HG03280 (cell line): ENCODE measurements around the gene DCTD.

Experiments
- ATAC-seq: cut with Tn5 transposase; IDR thresholded peaks from one replicate; pipeline ENCODE4 v1.9.1; 2021; ENCODE audit warnings: mild to moderate bottlenecking, moderate library complexity; ENCODE audit not compliant: unreplicated experiment

DCTD gene

DNA sequence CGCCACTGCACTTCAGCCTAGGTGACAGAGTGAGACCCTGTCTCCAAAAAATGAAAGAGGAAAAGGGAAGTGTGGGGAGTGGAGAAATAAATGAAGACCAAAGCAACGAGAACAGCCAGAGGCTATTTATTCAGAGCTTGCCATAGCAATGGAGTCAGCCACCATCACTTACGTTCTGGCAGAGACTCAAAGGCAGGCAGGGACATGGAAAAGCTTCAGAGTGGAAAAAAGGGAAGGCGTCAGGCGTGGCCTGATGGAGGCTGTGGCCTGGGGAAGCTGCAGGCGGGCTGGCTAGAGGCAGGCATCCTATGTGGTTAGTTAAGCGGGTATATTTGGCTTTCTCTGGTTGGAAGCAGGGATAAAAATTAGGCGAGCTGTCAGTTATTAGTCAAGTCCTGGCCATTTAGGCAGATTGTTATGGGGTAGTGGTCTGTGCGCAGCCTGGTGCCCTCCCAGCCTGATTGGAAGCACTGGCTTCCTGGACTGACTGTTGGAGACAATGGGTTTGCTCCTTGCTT, 73.3 kb downstream of the DCTD start:
- ATAC-seq: no peak

DNA sequence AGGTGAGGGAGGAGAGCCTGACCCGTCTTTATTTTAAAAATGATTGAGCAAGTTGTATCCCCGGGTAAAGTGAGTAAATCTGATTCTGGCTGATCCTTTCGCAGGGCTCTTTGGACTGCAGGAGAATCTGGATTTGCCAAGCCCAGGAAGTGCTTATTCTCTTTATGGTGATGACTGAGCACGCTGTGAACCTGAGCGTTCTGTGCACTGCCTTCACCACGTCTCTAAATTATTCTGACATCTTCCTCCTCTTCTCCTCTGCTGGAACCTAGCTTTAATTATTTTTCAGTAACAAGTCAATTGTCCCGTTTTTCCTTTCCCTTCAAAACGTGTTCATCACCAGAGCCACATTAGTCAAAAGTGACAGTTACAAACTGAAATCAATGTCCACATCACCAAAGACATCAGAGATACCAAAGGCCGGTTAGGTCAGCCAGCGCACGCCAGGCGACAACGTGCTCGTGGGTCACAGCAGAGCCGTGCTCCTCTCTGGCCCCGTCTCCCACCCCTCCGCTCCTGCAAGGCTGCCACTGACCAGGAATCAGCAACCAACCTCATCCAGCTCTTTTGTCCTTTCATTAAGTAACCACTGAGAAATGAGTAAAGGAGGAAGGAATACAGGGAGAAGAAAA, 74.3 kb downstream of the DCTD start:
- ATAC-seq: no peak

DNA sequence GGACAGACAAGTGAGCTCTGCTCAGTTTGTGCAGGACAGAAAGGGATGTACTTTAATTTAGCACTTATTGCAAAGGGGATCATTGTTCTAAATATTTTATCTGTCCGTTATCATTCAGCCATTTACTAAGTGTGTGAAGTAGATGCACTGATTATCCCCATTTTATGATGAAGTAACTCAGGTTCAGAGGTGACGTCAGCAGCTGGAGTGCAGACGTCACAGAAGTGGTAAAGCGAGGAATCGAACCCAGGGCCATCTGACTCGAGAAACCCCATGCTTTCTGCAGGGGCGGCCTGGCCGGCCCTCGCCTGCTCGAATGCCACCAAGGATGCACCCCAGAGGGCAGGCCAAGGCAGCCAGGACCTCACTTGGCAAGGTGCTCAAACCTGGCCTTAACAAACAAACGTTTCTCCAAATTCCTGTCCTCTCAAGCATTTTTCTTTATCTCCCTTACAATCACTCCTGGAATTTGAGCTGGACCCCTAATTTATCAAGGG, 75.0 kb downstream of the DCTD start:
- ATAC-seq: no peak

DNA sequence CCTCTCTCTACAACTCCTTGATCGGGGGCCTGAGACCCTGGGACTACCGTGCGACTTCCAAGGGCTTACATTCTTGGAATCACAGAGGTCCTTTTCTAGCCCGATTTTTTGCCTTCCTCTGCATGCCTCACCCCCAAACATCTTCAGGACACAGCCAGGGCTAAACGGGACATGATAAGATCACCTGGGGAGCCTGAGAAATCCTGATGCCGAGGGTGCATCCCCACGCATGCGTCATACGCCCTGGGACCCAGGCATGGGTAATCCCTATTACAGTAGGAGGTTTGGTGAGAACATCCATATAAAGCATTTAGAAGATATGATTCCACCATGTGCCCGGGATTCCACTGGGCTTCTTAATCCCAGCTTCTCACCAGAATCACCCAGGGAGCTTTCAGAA, 77.1 kb downstream of the DCTD start:
- ATAC-seq: no peak
